Stomach smooth muscle (tissue), 2 donors: Measurements from ENCODE around the gene MLLT3.

Experiments used
- H3K27ac ChIP-seq: one replicate; pipeline ENCODE4 v1.7.0; 2013; ENCODE audit warnings: mild to moderate bottlenecking, low read length, inconsistent platforms
- H3K27me3 ChIP-seq, 2 donors: one replicate each; pipeline ENCODE4 v1.7.0; 2013; ENCODE audit warnings: low read length in 2 of 2; ENCODE audit not compliant: insufficient read depth in 2 of 2, control insufficient read depth in 1 of 2
- H3K36me3 ChIP-seq, 2 donors: one replicate each; pipeline ENCODE4 v1.7.0; 2013; ENCODE audit warnings: low read length in 2 of 2; ENCODE audit not compliant: control insufficient read depth in 2 of 2, insufficient read depth in 2 of 2
- H3K4me1 ChIP-seq: one replicate; pipeline ENCODE4 v1.7.0; 2013; ENCODE audit warnings: low read length; ENCODE audit not compliant: control insufficient read depth, insufficient read depth
- H3K4me3 ChIP-seq, 2 donors: one replicate each; pipeline ENCODE4 v1.7.0; 2013; ENCODE audit warnings: low read length in 2 of 2
- H3K9ac ChIP-seq, 2 donors: one replicate each; pipeline ENCODE4 v1.7.0; 2013; ENCODE audit warnings: low read length in 2 of 2, mild to moderate bottlenecking in 1 of 2
- H3K9me3 ChIP-seq, 2 donors: one replicate each; pipeline ENCODE4 v1.7.0; 2013; ENCODE audit warnings: low read length in 2 of 2; ENCODE audit not compliant: control insufficient read depth in 2 of 2
- donor health status: healthy.
- donor health status: Pancreatic carcinoma.

The MLLT3 gene

DNA sequence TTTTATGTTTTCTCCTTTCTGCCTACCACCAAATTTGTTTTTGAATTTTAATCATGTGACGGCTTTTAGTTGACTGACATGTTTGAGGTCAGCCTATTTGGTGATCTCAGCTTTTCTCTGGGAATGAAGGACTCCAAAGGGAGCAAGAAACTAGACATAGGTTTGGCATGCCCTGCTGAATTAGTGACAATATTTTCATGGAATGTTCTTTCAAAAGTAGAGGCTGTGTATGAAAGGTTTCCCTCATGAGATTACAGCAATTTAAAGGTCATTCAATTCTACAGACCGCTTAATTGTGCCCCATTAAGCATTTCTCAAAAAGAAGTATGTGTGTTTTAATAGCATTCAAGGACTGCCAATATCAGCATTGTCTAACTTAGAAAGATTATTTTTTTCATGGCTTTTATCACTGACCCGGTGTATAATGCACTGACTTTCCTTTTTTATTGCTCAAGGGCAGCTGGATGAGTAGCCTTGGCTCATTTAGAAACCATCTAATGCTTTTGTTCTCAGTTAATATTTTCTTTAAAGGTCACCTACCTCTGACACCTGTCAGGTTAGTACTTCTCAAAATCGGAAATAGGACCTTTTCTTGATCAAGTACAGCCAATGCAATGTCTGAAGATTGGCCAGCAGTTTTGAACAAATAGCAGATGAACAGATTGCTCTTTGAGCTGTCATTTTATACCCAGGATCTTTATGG, 8.1 kb upstream of the MLLT3 start:
- H3K9ac ChIP-seq = no peak overlapping the region
- H3K36me3 ChIP-seq = no peaks in the 10 kb centered on the region
- no peak overlapping the region for H3K4me3 ChIP-seq
- no peaks in the 10 kb centered on the region for H3K4me1 ChIP-seq
- no peaks in the 10 kb centered on the region for H3K27me3 ChIP-seq
- no peaks in the 10 kb centered on the region for H3K9me3 ChIP-seq
- no peak overlapping the region for H3K27ac ChIP-seq

DNA sequence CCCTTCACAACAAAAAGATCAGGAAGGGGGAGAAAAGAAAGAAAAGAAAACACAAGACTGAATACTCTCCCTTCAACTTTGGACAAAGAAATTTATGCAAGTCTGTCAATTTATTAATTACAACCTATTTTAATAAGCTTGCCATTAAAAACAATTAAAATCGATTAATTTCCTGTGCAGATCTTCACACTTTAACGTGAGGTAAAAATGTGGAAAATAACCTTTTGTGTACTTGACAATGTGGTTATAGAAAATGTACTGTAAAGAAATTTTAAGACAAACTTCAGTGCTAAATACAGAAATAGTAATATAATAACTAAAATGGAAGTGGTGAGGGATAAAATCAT, 2.7 kb upstream of the MLLT3 start:
- Histone ChIP-seq H3K27me3 (no peaks in the 10 kb centered on the region), H3K4me1 (peaks cover under 1% of the 10 kb centered on the region), H3K9ac (no peak overlapping the region), H3K27ac (no peak overlapping the region), H3K9me3 (no peaks in the 10 kb centered on the region), H3K36me3 (no peaks in the 10 kb centered on the region), H3K4me3 (no peak overlapping the region)

DNA sequence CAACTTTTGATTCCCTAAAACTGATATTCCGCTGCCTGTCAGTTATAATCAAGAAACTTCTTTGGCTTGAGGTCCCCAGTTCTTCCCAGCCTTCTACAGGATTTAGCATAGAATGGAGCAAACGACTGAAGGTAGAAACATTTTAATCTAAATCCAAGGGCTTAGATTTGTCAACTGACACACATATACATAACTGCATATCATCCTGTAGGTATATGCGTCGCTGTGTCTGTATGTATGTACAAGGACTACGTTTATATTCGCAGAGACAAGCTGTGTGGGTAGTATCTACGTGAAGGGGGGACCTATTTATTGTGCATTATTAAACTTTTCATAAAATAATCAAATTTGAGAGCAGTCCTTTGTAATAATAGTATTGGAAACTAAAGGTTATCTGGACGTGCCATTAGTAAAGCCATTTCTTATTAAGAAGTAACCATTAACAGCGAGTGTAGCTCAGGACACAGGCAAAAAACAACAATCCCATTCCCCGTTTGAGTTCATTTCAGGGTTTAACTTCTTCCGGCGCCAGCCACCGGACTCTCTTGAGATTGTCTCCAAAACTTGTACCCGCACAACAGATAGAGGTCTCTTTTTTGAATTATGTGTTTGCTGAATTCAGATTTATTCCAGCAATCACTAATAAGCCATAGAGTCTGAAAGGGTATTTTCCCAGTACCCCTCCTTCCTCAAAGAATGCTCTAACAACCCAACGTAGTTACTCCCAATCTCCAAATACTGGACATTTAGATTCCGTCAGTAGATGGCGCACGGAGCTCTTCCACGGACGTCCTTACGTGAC, 2.1 kb upstream of the MLLT3 start:
- Histone ChIP-seq H3K27me3 (no peaks in the 10 kb centered on the region), H3K9ac (peak overlapping the region in 1 of 2 donors; percentile 71), H3K36me3 (no peaks in the 10 kb centered on the region), H3K4me3 (peak overlapping the region; percentile 94 to 95), H3K4me1 (peaks cover 6% of the 10 kb centered on the region), H3K27ac (no peak overlapping the region), H3K9me3 (no peaks in the 10 kb centered on the region)

DNA sequence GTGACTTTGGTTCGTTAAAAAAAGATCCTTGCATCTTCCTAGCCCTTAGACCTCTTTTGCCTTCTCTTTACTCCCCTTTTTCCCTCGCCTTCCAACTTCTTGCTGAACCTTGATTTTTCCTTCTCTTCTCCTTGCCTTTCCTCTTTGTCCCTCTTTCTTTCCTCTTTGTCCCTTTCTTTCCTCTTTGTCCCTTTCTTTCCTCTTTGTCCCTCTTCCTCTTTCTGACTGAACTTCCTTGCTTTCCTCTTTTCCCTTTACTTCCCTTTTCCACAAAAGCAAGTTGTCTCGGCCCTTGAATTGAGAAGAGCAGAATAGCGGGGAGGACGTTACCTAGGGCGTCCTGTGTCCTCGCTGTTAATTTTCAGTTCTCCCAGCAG, 1.4 kb upstream of the MLLT3 start:
- Histone ChIP-seq H3K27ac (no peak overlapping the region), H3K9ac (peak overlapping the region in 1 of 2 donors; percentile 71), H3K4me1 (peaks cover 6% of the 10 kb centered on the region), H3K4me3 (peak overlapping the region; percentile 94 to 95), H3K9me3 (no peaks in the 10 kb centered on the region), H3K27me3 (no peaks in the 10 kb centered on the region), H3K36me3 (no peaks in the 10 kb centered on the region)

DNA sequence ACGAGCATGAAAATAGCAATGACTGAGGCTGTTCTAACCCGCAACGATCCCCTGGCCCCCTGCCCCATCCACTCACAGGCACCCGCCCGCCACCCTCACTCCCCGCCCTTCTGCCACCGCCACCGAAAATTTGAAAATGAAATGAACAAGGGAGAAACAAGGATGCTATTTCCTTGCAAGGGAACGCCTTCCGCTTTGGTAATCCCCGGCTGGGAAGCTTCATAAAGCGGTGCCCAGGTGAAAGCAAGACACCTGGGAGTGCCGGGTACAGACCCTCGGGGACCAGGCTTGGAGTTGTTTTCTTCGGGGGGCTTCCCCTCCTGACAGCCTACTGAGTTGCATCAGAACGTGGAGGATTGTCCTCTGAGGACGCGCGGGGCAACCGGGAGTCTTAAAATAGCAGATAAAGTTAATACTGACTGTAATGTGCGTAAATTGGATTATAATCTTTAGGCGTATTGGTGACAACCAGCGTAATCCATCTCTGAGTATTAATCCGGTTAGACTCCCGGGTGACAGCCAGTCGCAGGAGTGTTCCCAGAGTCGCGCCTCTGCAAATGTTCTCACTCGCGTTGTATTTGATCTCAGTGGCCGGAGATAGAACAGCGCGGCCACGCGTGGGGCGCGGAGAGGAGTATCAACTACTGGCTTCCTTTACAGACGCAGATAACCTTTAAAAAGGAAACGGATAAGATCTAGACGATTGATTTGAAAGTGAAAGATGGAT, 885 bp upstream of the MLLT3 start:
- peak overlapping the region; percentile 94 to 95 for H3K4me3 ChIP-seq
- peak overlapping the region; percentile 71 for H3K9ac ChIP-seq
- no peak overlapping the region for H3K27ac ChIP-seq

DNA sequence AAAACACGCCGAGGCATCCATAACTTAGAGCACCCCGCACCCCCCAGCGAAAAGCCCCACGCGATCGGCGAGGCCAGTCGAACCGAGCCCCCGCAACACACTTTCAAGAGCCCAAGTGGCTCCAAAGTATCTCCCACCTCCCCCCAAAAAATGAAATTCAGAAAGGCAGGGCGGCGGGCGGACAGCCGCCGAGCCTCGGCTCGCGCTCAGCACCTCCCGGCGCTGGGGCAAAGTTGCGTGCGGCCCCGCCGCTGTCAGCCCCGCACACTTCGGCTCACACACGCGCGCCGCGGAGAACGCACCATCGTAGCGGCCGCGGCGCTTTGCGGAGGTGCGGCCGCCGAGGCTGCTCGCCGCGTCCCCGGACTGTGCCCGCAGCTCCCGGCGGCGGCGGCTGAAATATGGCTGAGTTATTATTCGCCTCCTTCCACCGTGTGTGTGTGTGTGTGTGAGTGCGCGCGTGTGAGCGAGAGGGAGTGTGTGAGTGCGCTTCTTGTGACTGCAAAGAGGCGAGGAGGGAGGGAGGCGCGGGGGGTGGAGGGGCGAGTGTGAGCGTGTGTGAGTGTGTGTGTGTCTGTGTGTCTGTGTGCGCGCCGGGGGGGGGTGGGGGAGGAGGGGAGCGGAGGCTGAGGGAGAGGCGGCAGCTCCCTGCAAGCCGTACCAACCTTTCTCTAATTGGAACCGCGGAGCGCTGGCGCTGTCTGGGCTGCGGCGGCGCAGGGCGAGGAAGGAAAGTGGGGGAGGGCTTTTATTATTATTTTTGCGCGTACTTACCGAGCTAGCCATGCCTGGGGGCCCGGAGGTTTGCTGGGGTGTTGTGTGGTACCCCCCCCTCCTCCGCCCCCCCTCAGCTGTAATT, 599 bp downstream of the MLLT3 start:
- Histone ChIP-seq H3K27ac (peak overlapping the region; percentile 75), H3K4me1 (peaks cover 6% of the 10 kb centered on the region), H3K9me3 (no peaks in the 10 kb centered on the region), H3K27me3 (no peaks in the 10 kb centered on the region), H3K4me3 (peak overlapping the region; percentile 95 to 97), H3K36me3 (no peaks in the 10 kb centered on the region), H3K9ac (peak overlapping the region; percentile 80 to 90)

More for the DNA sequence above, 885 bp upstream of the MLLT3 start:
- Histone ChIP-seq H3K36me3 (no peaks in the 10 kb centered on the region), H3K27me3 (no peaks in the 10 kb centered on the region), H3K4me1 (peaks cover 6% of the 10 kb centered on the region), H3K9me3 (no peaks in the 10 kb centered on the region)

DNA sequence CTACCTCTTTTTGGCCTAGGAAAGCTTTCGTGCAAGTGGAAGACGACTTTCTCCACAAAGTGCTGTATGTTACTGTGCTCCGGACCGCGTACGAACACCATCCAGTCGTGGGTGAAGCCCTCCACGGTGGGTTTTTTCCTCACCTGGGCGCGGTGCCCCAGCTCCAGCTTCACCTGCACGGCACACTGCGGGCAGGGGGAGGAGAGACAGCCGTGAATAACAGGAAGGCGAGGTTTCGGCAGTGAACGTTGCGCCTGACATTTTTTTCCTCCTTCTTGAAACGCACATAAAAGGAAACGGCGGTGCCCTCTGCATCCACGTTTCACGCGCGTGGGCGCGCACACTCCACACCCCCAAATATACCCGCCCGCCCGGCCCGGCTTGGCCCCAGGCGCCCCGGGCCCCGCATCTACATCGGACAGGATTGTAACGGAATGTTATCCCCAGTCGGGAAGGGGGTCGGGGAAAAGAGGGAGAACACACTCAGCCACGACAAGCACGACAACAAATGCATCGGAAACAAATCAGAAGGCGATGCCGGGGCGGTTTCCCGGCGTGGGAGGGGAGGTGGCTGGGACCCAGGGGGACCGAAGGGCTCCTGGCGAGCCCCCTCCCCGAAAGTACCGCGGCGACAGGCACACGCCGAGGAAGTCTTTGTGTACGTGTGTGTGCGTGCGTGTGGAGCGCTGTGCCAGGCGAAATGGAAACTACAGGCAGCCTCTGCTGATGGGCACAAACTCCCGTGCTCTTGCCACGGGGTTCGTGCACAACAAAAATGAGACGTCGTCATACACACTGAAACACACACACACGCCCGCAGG, 1.4 kb downstream of the MLLT3 start:
- H3K9me3 ChIP-seq = no peaks in the 10 kb centered on the region
- H3K4me3 ChIP-seq = peak overlapping the region; percentile 95 to 97
- H3K9ac ChIP-seq = peak overlapping the region; percentile 80 to 90
- H3K4me1 ChIP-seq = peaks cover 6% of the 10 kb centered on the region
- no peaks in the 10 kb centered on the region for H3K27me3 ChIP-seq
- no peaks in the 10 kb centered on the region for H3K36me3 ChIP-seq
- peak overlapping the region; percentile 75 for H3K27ac ChIP-seq

DNA sequence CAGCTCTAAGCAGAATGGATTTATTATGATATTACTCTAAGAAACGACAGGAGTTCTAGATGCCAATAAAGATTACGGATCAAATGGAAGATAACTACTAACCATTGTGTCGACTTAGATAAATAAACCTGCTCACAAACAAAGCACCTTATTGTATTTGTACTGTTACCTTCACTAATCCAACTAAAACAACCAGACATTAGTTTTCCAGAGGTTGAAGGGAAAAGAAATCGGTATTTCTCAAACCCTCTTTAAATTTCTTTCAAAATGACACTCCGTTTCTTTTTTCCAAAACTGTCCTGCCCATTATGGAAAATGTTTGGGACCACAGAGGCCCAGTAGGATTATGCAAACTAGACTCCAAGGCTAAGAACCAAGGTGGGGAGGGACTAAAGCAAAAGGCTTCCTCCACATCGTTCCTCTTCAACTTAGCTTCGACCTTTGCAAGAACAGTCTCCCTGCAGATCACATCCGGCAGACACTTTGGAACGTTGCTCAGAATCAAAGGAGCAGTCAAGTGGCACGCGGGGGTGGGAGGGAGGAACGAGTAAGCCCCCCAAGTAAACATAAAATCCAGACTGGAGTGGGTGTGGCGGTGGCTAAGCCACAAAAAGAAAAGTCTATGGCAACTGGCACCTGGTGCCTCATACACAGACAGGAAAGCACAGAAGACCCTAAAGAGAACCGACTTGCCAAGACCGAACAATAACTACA, 2.7 kb downstream of the MLLT3 start:
- peaks cover 6% of the 10 kb centered on the region for H3K4me1 ChIP-seq

DNA sequence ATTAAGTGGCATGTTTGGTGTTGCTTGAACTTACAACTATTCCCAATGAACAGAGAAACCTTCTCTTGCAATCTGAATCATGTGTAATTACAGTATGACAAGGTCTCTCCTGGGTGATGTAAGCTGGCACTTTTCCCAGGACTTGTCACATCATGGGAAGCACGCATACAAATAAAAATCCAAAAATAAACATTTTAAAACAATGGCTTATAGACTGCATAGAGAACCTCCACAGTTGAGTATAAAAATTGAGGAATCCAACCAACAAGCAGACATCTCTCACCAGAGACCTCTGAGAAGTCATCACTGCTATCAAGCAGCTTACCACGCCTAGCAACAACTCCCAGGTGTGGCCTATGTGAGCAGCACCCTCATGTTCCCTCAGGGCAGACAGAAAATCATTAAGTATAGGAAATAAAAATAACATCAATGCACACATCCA, 3.9 kb downstream of the MLLT3 start:
- H3K4me1 ChIP-seq = peaks cover 6% of the 10 kb centered on the region
- H3K9ac ChIP-seq = no peak overlapping the region
- no peak overlapping the region for H3K27ac ChIP-seq
- peak overlapping the region in 1 of 2 donors; percentile 10 for H3K4me3 ChIP-seq
- H3K9me3 ChIP-seq = no peaks in the 10 kb centered on the region
- H3K27me3 ChIP-seq = no peaks in the 10 kb centered on the region
- no peaks in the 10 kb centered on the region for H3K36me3 ChIP-seq

More for the DNA sequence above, 2.7 kb downstream of the MLLT3 start:
- no peaks in the 10 kb centered on the region for H3K36me3 ChIP-seq
- H3K27me3 ChIP-seq = no peaks in the 10 kb centered on the region
- H3K4me3 ChIP-seq = peak overlapping the region; percentile 95 to 97
- H3K27ac ChIP-seq = peak overlapping the region; percentile 50
- H3K9me3 ChIP-seq = no peaks in the 10 kb centered on the region
- H3K9ac ChIP-seq = peak overlapping the region; percentile 30 to 90
